Tibial artery (tissue), 4 donors: Measurements from ENCODE around the gene CSMD2.

Source experiments
- DNase-seq, 2 donors: peaks; one replicate each; pipeline ENCODE4 v3.0.0-alpha.2; 2019
- H3K27ac ChIP-seq, 2 donors: fragments of 200-600 bp; sonication (generic) in 1 of 2; 1 replicate in 1 of 2; 2 replicates in 1 of 2; pipeline ENCODE4 v1.5.1; 2018 to 2019; ENCODE audit warnings: mild to moderate bottlenecking in 1 of 2
- H3K27me3 ChIP-seq, 2 donors: fragments of 200-600 bp; sonication (generic) in 1 of 2; one replicate each; pipeline versions ENCODE4 v1.5.1 to v1.6.0; 2016 to 2019
- H3K36me3 ChIP-seq, 3 donors: fragments of 200-600 bp; sonication (generic) in 2 of 3; one replicate each; pipeline ENCODE4 v1.5.1; 2016 to 2019; ENCODE audit warnings: mild to moderate bottlenecking in 2 of 3
- H3K4me1 ChIP-seq, 4 donors: fragments of 200-600 bp; sonication (generic) in 2 of 4; 1 replicate in 3 of 4; 2 replicates in 1 of 4; pipeline ENCODE4 v1.5.1; 2016 to 2019
- H3K4me3 ChIP-seq, 2 donors: fragments of 200-600 bp; sonication (generic) in 1 of 2; 1 replicate in 1 of 2; 2 replicates in 1 of 2; pipeline ENCODE4 v1.5.1; 2018 to 2019; ENCODE audit warnings: mild to moderate bottlenecking in 2 of 2
- H3K9me3 ChIP-seq, 3 donors: fragments of 200-600 bp; sonication (generic) in 1 of 3; one replicate each; pipeline ENCODE4 v1.5.1; 2016 to 2019
- intact Hi-C: fragments of 100-400 bp; cut with DNase I; formaldehyde crosslinking; loops from one replicate; pipeline ENCODE4 v1.15.0; 2023; ENCODE audit warnings: low total_unique reads
- TF ChIP-seq, protein P1 (sequence below), 2 experiments: fragments of 200-600 bp in 1 of 2; fragments of 450-650 bp in 1 of 2; IDR thresholded peaks; one replicate each; pipeline ENCODE4 v1.5.1; 2017 to 2019; ENCODE audit warnings: antibody characterized with exemption in 2 of 2, mild to moderate bottlenecking in 1 of 2, moderate library complexity in 1 of 2

Gene CSMD2

DNA sequence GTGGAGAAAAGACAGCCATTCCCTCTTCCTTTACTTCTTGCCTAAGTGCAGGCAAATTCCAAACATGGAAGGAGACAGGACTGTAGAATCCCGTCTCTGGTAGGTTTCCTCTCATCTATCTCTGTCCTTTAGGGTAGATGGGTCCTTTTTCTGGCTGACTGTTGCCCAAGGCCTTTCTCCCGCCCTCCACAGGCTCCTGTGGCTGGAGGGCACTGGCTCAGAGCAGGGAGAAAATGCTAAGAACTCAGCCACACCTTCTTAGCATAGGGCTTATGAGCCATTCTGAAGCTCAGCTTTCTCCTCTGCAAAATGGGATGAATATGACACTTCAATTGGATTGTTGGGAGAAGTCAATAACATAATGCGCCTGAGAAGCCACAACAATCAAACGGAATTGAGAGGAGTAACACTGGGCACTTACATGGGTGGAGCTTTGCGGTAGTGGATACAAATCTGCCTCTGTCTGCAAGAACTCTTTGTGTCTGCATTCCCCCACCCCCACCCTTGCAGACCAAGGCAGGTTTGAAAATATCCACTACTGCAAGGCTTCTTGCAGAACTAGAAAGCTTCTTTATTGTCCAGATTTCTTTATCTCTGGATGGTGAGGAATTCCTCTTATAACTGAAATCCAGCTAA lies 94.7 kb downstream of the CSMD2 start:
- intact Hi-C loops, result no loop called here
- TF ChIP-seq, protein P1, sequence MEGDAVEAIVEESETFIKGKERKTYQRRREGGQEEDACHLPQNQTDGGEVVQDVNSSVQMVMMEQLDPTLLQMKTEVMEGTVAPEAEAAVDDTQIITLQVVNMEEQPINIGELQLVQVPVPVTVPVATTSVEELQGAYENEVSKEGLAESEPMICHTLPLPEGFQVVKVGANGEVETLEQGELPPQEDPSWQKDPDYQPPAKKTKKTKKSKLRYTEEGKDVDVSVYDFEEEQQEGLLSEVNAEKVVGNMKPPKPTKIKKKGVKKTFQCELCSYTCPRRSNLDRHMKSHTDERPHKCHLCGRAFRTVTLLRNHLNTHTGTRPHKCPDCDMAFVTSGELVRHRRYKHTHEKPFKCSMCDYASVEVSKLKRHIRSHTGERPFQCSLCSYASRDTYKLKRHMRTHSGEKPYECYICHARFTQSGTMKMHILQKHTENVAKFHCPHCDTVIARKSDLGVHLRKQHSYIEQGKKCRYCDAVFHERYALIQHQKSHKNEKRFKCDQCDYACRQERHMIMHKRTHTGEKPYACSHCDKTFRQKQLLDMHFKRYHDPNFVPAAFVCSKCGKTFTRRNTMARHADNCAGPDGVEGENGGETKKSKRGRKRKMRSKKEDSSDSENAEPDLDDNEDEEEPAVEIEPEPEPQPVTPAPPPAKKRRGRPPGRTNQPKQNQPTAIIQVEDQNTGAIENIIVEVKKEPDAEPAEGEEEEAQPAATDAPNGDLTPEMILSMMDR (IDR thresholded peaks at IDR 0.05), result no peak
- no peak overlapping the region for H3K27ac ChIP-seq
- no peaks in the 10 kb centered on the region for H3K36me3 ChIP-seq
- H3K4me3 ChIP-seq, result no peak overlapping the region
- peaks cover 0 to 9% of the 10 kb centered on the region in 2 donors for H3K27me3 ChIP-seq
- H3K9me3 ChIP-seq, result no peaks in the 10 kb centered on the region
- no peaks in the 10 kb centered on the region for H3K4me1 ChIP-seq
- no peak for DNase-seq

DNA sequence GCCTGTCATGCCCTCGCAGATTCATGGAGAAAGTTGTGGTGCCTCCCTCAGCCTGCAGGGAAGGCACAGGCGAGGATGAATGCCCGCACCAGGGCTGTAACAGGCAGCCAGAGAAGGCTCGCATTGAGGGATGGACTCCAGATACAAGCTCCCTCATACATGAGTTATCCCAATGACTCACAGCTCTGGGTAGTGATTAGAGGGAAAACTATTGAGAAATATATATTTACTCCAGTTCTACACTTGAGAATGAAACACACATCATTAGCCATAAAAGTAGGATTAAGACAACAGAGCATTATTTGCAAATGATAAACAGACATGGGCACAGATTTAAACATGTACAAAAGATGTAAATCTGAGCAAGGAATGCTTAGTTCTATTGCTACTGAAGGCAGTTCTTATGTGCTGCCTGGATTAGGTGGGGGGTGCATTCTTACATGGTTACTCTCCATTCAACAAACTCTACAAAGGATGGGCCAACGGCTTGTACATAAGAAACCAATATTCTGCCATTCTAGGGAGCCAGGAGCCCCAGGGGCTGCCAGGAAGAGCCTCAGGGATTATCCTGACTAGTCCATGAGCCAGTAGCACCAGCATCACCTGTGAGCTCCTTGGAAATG lies 97.9 kb downstream of the CSMD2 start:
- Histone ChIP-seq H3K9me3 (no peaks in the 10 kb centered on the region), H3K27ac (no peak overlapping the region), H3K27me3 (peaks cover 0 to 4% of the 10 kb centered on the region in 2 donors), H3K4me3 (no peak overlapping the region), H3K36me3 (no peaks in the 10 kb centered on the region), H3K4me1 (no peaks in the 10 kb centered on the region)
- no peak for DNase-seq
- TF ChIP-seq, protein P1 (IDR thresholded peaks at IDR 0.05), result no peak
- intact Hi-C loops, result no loop called here

DNA sequence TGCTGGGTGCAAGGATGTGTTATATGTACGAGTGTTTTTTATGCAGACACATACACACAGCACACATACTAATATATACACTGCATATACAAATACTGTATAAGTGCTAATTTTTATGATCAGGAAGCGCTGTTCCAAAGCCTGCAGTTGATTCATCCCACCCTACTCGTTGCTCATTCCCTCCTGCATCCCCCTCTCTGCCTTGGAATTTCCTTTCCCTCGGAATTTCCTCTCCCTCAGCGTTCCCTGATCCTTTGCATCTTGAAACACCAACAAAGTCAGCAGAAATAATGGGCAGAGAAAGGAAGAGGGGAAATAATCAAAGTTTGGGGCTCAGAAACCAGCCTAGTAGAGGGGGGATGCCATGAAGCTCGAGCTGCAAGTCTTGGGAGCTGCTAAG lies 98.9 kb downstream of the CSMD2 start:
- Histone ChIP-seq H3K4me3 (no peak overlapping the region), H3K4me1 (no peaks in the 10 kb centered on the region), H3K36me3 (no peaks in the 10 kb centered on the region), H3K27ac (no peak overlapping the region), H3K27me3 (peaks cover 0 to 6% of the 10 kb centered on the region in 2 donors), H3K9me3 (no peaks in the 10 kb centered on the region)
- no peak for DNase-seq
- TF ChIP-seq, protein P1 (IDR thresholded peaks at IDR 0.05), result no peak
- intact Hi-C loops, result no loop called here

DNA sequence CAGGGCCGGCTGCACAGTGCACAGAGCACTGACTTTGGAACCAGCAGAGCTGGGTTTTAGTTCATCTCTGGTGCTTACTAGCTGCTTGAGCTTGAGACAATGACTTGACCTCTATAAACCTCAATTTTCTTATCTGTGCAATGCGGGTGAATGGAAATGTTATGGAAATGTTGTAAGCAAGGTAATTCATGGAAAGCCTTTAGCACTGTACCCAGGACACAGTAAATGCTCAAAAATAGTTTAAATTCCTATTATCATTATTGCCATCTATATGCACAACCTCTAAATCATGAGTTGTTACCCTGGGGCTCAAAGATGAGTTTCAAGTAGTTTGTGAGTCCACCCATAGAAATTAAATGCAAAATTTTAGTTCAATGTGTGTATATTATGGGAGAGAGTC lies 99.5 kb downstream of the CSMD2 start:
- H3K27ac ChIP-seq, result no peak overlapping the region

DNA sequence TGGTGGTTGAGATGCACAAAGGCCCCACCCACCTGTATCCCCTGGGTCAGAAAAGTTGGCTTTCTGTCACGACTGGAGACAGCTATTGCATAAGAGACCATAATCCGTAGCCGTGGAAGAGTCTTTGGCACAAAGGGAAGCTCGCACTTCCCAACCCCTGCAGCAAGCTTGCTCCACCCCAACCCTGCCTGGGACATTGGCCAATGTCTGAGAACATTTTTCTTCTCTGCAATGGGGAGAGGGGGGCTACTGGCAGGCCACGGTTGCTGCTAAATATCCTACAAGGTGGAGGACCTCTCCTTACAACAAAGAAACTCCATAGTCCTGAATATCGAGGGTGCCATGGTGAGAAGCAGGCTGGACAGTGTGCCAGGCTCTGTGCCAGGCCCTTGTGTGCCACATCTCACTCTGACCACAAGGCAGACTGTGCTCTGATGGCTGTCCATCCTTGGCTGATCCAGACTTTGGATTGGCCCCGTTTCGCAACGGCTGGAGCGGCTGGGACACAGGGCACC lies 104.1 kb downstream of the CSMD2 start:
- TF ChIP-seq, protein P1 (IDR thresholded peaks at IDR 0.05), result no peak
- H3K4me1 ChIP-seq, result no peaks in the 10 kb centered on the region
- no peak overlapping the region for H3K27ac ChIP-seq
- no peaks in the 10 kb centered on the region for H3K9me3 ChIP-seq
- H3K27me3 ChIP-seq, result peaks cover 0 to 21% of the 10 kb centered on the region in 2 donors
- DNase-seq, result peak; percentile 55 to 73
- intact Hi-C loops, result no loop called here
- H3K36me3 ChIP-seq, result no peaks in the 10 kb centered on the region
- no peak overlapping the region for H3K4me3 ChIP-seq

More for the DNA sequence above, 99.5 kb downstream of the CSMD2 start:
- TF ChIP-seq, protein P1 (IDR thresholded peaks at IDR 0.05), result no peak
- Histone ChIP-seq H3K36me3 (no peaks in the 10 kb centered on the region), H3K4me1 (no peaks in the 10 kb centered on the region), H3K9me3 (no peaks in the 10 kb centered on the region), H3K27me3 (peaks cover 0 to 7% of the 10 kb centered on the region in 2 donors), H3K4me3 (no peak overlapping the region)
- intact Hi-C loops, result no loop called here
- no peak for DNase-seq
